ENCODE data around the gene TMEM214. TPM values are rescaled to one million over a fixed set of nuclear protein-coding genes. Genes with fewer than 3 reads are reported as not detected.

TMEM214 gene
- total and polyA plus RNA-seq, 5 experiments from 2014 or later = 19.4 to 60.9 (median 25.8) TPM

Other genes starting within 250 kb of the TMEM214 start
- under 1 TPM in 1 of 2 experiments, not detected in 1; 0.44 TPM for gene CENPA, start 246.9 kb upstream of the TMEM214 start, total RNA-seq
- under 1 TPM in 1 of 3 donors, not detected in 2; 0.27 TPM for gene CENPA, start 246.9 kb upstream of the TMEM214 start, polyA plus RNA-seq
- not detected for gene DPYSL5, start 184.8 kb upstream of the TMEM214 start, total RNA-seq
- gene DPYSL5, start 184.8 kb upstream of the TMEM214 start, polyA plus RNA-seq = not detected
- 1 to 10 TPM; 3.8 to 5.3 TPM for gene MAPRE3, start 62.3 kb upstream of the TMEM214 start, total RNA-seq
- gene MAPRE3, start 62.3 kb upstream of the TMEM214 start, polyA plus RNA-seq = 1 to 10 TPM; 1.4 to 1.6 (median 1.5) TPM
- gene AGBL5, start 18.7 kb downstream of the TMEM214 start, total RNA-seq = 10 to 100 TPM; 13.2 to 15.8 TPM
- 1 to 10 TPM; 7.9 to 9.3 (median 8.2) TPM for gene AGBL5, start 18.7 kb downstream of the TMEM214 start, polyA plus RNA-seq
- gene OST4, start 38.7 kb downstream of the TMEM214 start, total RNA-seq = 100 to 1,000 TPM; 246 to 268 TPM
- 100 to 1,000 TPM; 827 to 916 (median 901) TPM for gene OST4, start 38.7 kb downstream of the TMEM214 start, polyA plus RNA-seq
- gene EMILIN1, start 45.6 kb downstream of the TMEM214 start, total RNA-seq = under 1 TPM; 0.41 to 0.86 TPM
- gene EMILIN1, start 45.6 kb downstream of the TMEM214 start, polyA plus RNA-seq = 1 to 10 TPM in 1 of 3 donors, under 1 TPM in 2; 0.90 to 1.1 (median 0.98) TPM
- gene KHK, start 53.8 kb downstream of the TMEM214 start, total RNA-seq = 1 to 10 TPM; 6.3 to 7.2 TPM
- gene KHK, start 53.8 kb downstream of the TMEM214 start, polyA plus RNA-seq = 1 to 10 TPM; 6.0 to 8.9 (median 6.1) TPM
- under 1 TPM; 0.22 to 0.68 TPM for gene CGREF1, start 86.2 kb downstream of the TMEM214 start, total RNA-seq
- under 1 TPM; 0.38 to 0.69 (median 0.40) TPM for gene CGREF1, start 86.2 kb downstream of the TMEM214 start, polyA plus RNA-seq
- 1 to 10 TPM; 2.1 to 2.7 TPM for gene ABHD1, start 90.8 kb downstream of the TMEM214 start, total RNA-seq
- gene ABHD1, start 90.8 kb downstream of the TMEM214 start, polyA plus RNA-seq = 1 to 10 TPM; 1.3 to 1.7 (median 1.4) TPM
- 10 to 100 TPM; 35.9 to 43.3 TPM for gene PREB, start 101.7 kb downstream of the TMEM214 start, total RNA-seq
- 10 to 100 TPM; 40.6 to 58.4 (median 51.1) TPM for gene PREB, start 101.7 kb downstream of the TMEM214 start, polyA plus RNA-seq
- not detected for gene PRR30, start 106.4 kb downstream of the TMEM214 start, total RNA-seq
- gene PRR30, start 106.4 kb downstream of the TMEM214 start, polyA plus RNA-seq = not detected
- not detected for gene TCF23, start 116.0 kb downstream of the TMEM214 start, total RNA-seq
- gene TCF23, start 116.0 kb downstream of the TMEM214 start, polyA plus RNA-seq = not detected
- 100 to 1,000 TPM; 105 TPM for gene ATRAID, start 179.1 kb downstream of the TMEM214 start, total RNA-seq
- gene ATRAID, start 179.1 kb downstream of the TMEM214 start, polyA plus RNA-seq = 100 to 1,000 TPM; 299 to 388 (median 360) TPM
- gene SLC5A6, start 179.3 kb downstream of the TMEM214 start, total RNA-seq = 10 to 100 TPM; 39.1 to 39.5 TPM
- 10 to 100 TPM; 14.3 to 17.8 (median 17.2) TPM for gene SLC5A6, start 179.3 kb downstream of the TMEM214 start, polyA plus RNA-seq
- 10 to 100 TPM; 52.8 to 59.7 TPM for gene CAD, start 184.4 kb downstream of the TMEM214 start, total RNA-seq
- gene CAD, start 184.4 kb downstream of the TMEM214 start, polyA plus RNA-seq = 10 to 100 TPM; 18.0 to 31.9 (median 27.7) TPM
- gene SLC30A3, start 230.1 kb downstream of the TMEM214 start, total RNA-seq = not detected
- gene SLC30A3, start 230.1 kb downstream of the TMEM214 start, polyA plus RNA-seq = under 1 TPM in 1 of 3 donors, not detected in 2; 0.13 TPM
- gene DNAJC5G, start 242.5 kb downstream of the TMEM214 start, total RNA-seq = not detected
- not detected for gene DNAJC5G, start 242.5 kb downstream of the TMEM214 start, polyA plus RNA-seq
- under 1 TPM in 1 of 2 experiments, not detected in 1; 0.19 TPM for gene TRIM54, start 249.5 kb downstream of the TMEM214 start, total RNA-seq
- gene TRIM54, start 249.5 kb downstream of the TMEM214 start, polyA plus RNA-seq = not detected

Measured in naive thymus-derived CD8-positive, alpha-beta T cell (primary cell).